ENCODE measurements around the gene LMTK3. TPM values are rescaled to one million over a fixed set of nuclear protein-coding genes. Genes with fewer than 3 reads are reported as not detected.

Gene LMTK3
- total and polyA plus RNA-seq, 2 experiments from 2014 or later = 1.1 to 7.4 TPM

DNA sequence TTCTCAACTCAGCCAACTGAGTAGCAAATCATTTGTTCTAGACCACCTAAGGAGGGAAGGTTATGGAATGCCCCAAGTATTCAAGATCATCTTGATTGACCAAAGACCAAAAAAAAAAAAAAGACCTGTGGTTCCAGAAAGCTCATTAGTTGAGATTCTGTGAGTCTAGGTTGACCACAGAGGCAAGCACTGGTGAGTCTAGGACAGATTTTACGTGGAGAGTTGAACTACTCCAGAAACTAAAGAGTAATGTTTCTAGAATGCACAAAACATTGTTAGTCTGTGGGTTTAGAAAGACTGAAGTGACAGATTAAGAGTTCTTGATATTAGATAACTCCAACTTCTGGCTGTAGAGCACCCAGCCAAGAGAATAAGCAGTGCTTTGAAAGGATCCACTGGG lies 46.4 kb downstream of the LMTK3 start:
- TF ChIP-seq, protein P1, sequence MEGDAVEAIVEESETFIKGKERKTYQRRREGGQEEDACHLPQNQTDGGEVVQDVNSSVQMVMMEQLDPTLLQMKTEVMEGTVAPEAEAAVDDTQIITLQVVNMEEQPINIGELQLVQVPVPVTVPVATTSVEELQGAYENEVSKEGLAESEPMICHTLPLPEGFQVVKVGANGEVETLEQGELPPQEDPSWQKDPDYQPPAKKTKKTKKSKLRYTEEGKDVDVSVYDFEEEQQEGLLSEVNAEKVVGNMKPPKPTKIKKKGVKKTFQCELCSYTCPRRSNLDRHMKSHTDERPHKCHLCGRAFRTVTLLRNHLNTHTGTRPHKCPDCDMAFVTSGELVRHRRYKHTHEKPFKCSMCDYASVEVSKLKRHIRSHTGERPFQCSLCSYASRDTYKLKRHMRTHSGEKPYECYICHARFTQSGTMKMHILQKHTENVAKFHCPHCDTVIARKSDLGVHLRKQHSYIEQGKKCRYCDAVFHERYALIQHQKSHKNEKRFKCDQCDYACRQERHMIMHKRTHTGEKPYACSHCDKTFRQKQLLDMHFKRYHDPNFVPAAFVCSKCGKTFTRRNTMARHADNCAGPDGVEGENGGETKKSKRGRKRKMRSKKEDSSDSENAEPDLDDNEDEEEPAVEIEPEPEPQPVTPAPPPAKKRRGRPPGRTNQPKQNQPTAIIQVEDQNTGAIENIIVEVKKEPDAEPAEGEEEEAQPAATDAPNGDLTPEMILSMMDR (IDR thresholded peaks at IDR 0.05; ENCODE audit: low read depth, low read length) = no peak
- Histone ChIP-seq H3K4me3 (no peak overlapping the region), H3K27ac (no peak overlapping the region), H3K4me1 (ENCODE audit: low read depth) (peaks cover 2% of the 10 kb centered on the region), H3K36me3 (no peaks in the 10 kb centered on the region), H3K27me3 (no peaks in the 10 kb centered on the region), H3K9me3 (ENCODE audit: low read depth) (no peaks in the 10 kb centered on the region)
- no peak for DNase-seq (ENCODE audit: low read depth in 1 of 2, low spot score in 1 of 2)

GRCh38 chr19:48461982-48462655 lies 49.5 kb downstream of the LMTK3 start:
- H3K9me3 ChIP-seq (ENCODE audit: low read depth) = no peaks in the 10 kb centered on the region
- no peak overlapping the region for H3K27ac ChIP-seq
- peak in 1 of 2 donors; percentile 20 for DNase-seq (ENCODE audit: low read depth in 1 of 2, low spot score in 1 of 2)
- no peak overlapping the region for H3K4me3 ChIP-seq
- no peaks in the 10 kb centered on the region for H3K27me3 ChIP-seq
- TF ChIP-seq, protein P1 (IDR thresholded peaks at IDR 0.05; ENCODE audit: low read depth, low read length) = no peak
- H3K36me3 ChIP-seq = peaks cover 3% of the 10 kb centered on the region
- no peaks in the 10 kb centered on the region for H3K4me1 ChIP-seq (ENCODE audit: low read depth)

- Histone ChIP-seq H3K4me1 (ENCODE audit: low read depth) (no peaks in the 10 kb centered on the region), H3K27me3 (no peaks in the 10 kb centered on the region), H3K9me3 (ENCODE audit: low read depth) (no peaks in the 10 kb centered on the region), H3K4me3 (no peak overlapping the region), H3K36me3 (peaks cover 3% of the 10 kb centered on the region), H3K27ac (no peak overlapping the region)
- DNase-seq (ENCODE audit: low read depth in 1 of 2, low spot score in 1 of 2) = no peak
- TF ChIP-seq, protein P1 (IDR thresholded peaks at IDR 0.05; ENCODE audit: low read depth, low read length) = no peak
These were observed 50.0 kb downstream of the LMTK3 start for GRCh38 chr19:48461651-48461981.

DNA sequence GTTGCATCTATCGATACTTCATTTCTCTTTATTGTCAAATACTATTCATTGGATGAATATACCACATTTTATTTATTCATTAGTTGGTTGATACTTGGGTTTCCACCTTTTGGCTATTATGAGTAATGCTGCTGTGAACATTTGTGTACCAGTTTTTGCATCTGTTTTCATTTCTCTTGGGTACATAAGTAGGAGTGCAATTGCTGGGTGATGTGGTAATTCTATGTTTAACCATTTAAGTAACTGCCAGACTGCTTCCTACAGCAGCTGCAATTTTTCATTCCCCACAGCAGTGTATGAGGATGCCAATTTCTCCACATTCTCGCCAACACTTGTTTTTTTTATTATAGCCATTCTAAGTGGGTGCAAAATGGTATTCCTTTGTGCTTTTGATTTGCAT lies 53.6 kb downstream of the LMTK3 start:
- TF ChIP-seq, protein P1 (IDR thresholded peaks at IDR 0.05; ENCODE audit: low read depth, low read length) = no peak
- H3K9me3 ChIP-seq (ENCODE audit: low read depth) = no peaks in the 10 kb centered on the region
- peaks cover 9% of the 10 kb centered on the region for H3K36me3 ChIP-seq
- no peaks in the 10 kb centered on the region for H3K4me1 ChIP-seq (ENCODE audit: low read depth)
- H3K27me3 ChIP-seq = no peaks in the 10 kb centered on the region
- H3K4me3 ChIP-seq = no peak overlapping the region
- no peak overlapping the region for H3K27ac ChIP-seq
- peak in 1 of 2 donors; percentile 38 for DNase-seq (ENCODE audit: low read depth in 1 of 2, low spot score in 1 of 2)

DNA sequence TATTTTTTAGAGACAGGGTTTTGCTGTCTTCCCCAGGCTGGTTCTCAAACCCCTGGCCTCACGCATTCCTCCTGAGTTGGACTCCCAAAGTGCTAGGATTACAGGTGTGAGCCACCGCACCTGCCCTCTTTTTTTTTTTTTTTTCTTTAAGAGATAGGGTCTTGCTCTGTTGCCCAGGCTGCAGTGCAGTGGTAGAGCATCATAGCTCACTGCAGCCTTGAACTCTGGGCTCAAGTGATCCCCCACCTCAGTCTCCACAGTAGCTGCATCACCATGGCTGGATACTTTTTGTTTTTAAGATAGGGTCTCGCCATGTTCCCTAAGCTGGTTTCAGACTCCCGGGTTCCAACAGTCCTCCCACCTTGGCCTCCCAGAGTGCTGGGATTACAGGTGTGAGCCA lies 54.8 kb downstream of the LMTK3 start:
- no peak overlapping the region for H3K4me3 ChIP-seq
- H3K27ac ChIP-seq = no peak overlapping the region
- no peak for DNase-seq (ENCODE audit: low read depth in 1 of 2, low spot score in 1 of 2)
- no peaks in the 10 kb centered on the region for H3K9me3 ChIP-seq (ENCODE audit: low read depth)
- H3K4me1 ChIP-seq (ENCODE audit: low read depth) = no peaks in the 10 kb centered on the region
- TF ChIP-seq, protein P1 (IDR thresholded peaks at IDR 0.05; ENCODE audit: low read depth, low read length) = no peak
- H3K36me3 ChIP-seq = peaks cover 16% of the 10 kb centered on the region
- no peaks in the 10 kb centered on the region for H3K27me3 ChIP-seq

Measured in cardiac muscle cell (in vitro differentiated cells and primary cell).